PC-9 (cell line): Measurements from ENCODE around the gene DACT3.

Experiments used
- EZH2 ChIP-seq: fragments of 200-600 bp; sonication (generic); IDR thresholded peaks from 2 replicates; pipeline ENCODE4 v1.8.0; 2017; ENCODE audit warnings: antibody characterized with exemption, low read depth
- TF ChIP-seq, protein P1 (sequence below): fragments of 200-600 bp; sonication (generic); conservative IDR thresholded peaks from 2 replicates; pipeline ENCODE4 v1.6.1; 2017; ENCODE audit warnings: mixed run types, antibody characterized with exemption, mild to moderate bottlenecking, moderate library complexity

DNA sequence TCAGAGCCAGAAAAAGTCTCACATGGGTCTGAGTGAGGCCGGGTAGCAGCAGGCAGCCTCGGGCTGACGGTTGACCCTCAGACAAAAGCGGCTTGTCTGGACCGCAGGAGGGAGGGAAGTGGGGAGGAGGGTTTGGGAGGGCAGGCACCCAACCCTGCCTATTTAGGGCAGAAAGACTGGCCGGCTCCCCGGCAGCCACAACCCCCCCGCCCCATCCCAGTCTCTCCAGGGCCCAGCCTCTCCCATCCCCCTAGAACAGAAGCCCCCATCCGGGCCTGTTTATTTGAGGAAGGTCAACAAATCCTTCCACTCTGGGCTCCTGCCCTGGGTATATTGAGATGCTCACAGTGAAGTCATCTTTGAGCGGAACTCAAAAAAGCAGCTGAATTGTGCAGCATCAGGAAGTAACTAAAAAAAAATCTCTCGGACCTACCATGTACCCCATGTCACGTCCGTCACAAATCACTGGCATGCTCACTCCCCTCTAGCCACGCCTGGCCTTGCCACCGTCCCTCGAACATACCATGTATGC, 6.3 kb downstream of the DACT3 start:
- TF ChIP-seq, protein P1, sequence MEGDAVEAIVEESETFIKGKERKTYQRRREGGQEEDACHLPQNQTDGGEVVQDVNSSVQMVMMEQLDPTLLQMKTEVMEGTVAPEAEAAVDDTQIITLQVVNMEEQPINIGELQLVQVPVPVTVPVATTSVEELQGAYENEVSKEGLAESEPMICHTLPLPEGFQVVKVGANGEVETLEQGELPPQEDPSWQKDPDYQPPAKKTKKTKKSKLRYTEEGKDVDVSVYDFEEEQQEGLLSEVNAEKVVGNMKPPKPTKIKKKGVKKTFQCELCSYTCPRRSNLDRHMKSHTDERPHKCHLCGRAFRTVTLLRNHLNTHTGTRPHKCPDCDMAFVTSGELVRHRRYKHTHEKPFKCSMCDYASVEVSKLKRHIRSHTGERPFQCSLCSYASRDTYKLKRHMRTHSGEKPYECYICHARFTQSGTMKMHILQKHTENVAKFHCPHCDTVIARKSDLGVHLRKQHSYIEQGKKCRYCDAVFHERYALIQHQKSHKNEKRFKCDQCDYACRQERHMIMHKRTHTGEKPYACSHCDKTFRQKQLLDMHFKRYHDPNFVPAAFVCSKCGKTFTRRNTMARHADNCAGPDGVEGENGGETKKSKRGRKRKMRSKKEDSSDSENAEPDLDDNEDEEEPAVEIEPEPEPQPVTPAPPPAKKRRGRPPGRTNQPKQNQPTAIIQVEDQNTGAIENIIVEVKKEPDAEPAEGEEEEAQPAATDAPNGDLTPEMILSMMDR, result no peak
- no peak for TF ChIP-seq EZH2
